Esophagus mucosa (tissue), 1 donor: ENCODE data around the gene RPH3AL. TPM values are rescaled to one million over a fixed set of nuclear protein-coding genes. Genes with fewer than 3 reads are reported as not detected.
"Not testable (repeated sequence)": the region's sequence is repeated elsewhere in the genome, so short reads cannot be mapped to it uniquely, and the experiment has no call there.

Experiments
- ATAC-seq: fragments of 200-7000 bp; cut with Tn5 transposase; one replicate; pipeline ENCODE4 v1.9.1; 2020
- total RNA-seq: library from RNA; stranded (reverse); gene quantifications from one replicate; pipeline ENCODE4 v1.2.4, GENCODE V29; 2023
- donor health status: DM: yes; HTN: yes; CAD: no.

The RPH3AL gene
- total RNA-seq, 1 donor from 2014 or later = 10.0 TPM

- ATAC-seq = no peak
These were observed 71.1 kb downstream of the RPH3AL start for GRCh38 chr17:281365-281999.

GRCh38 chr17:280901-281300 is 71.7 kb downstream of the RPH3AL start:
- ATAC-seq = peak; percentile 38

- ATAC-seq = no peak
These were observed 72.4 kb downstream of the RPH3AL start for GRCh38 chr17:280216-280615.

- no peak for ATAC-seq
These were observed 72.8 kb downstream of the RPH3AL start for GRCh38 chr17:279776-280175.

- ATAC-seq = no peak
These were observed 73.3 kb downstream of the RPH3AL start for GRCh38 chr17:279331-279730.

GRCh38 chr17:278676-279059 is 73.9 kb downstream of the RPH3AL start:
- no peak for ATAC-seq

- no peak for ATAC-seq
These were observed 74.4 kb downstream of the RPH3AL start for GRCh38 chr17:278055-278675.

- no peak for ATAC-seq
These were observed 77.7 kb downstream of the RPH3AL start for GRCh38 chr17:274902-275301.

- ATAC-seq = no peak
These were observed 78.4 kb downstream of the RPH3AL start for GRCh38 chr17:273981-274832.

- not testable (repeated sequence) for ATAC-seq
These were observed 79.8 kb downstream of the RPH3AL start for GRCh38 chr17:272856-273255.

GRCh38 chr17:271928-272623 is 80.5 kb downstream of the RPH3AL start:
- ATAC-seq = not testable (repeated sequence)

GRCh38 chr17:269616-270514 is 82.7 kb downstream of the RPH3AL start:
- no peak for ATAC-seq

GRCh38 chr17:266701-267667 is 85.6 kb downstream of the RPH3AL start:
- ATAC-seq = no peak

- no peak for ATAC-seq
These were observed 86.4 kb downstream of the RPH3AL start for GRCh38 chr17:266219-266618.

GRCh38 chr17:265718-266117 is 86.9 kb downstream of the RPH3AL start:
- no peak for ATAC-seq

GRCh38 chr17:263773-264172 is 88.8 kb downstream of the RPH3AL start:
- ATAC-seq = no peak

- ATAC-seq = no peak
These were observed 89.3 kb downstream of the RPH3AL start for GRCh38 chr17:263271-263670.

GRCh38 chr17:261635-262034 is 91.0 kb downstream of the RPH3AL start:
- ATAC-seq = no peak

- ATAC-seq = no peak
These were observed 91.7 kb downstream of the RPH3AL start for GRCh38 chr17:260944-261343.

- ATAC-seq = peak; percentile 15
These were observed 92.4 kb downstream of the RPH3AL start for GRCh38 chr17:260031-260791.
